Spleen (tissue), 7 donors: ENCODE results near the gene NRDE2.

Experiments used
- POLR2A ChIP-seq, 3 donors: fragments of 450-650 bp; IDR thresholded peaks; one replicate each; pipeline ENCODE4 v1.5.1; 2017; ENCODE audit warnings: antibody characterized with exemption in 3 of 3, mild to moderate bottlenecking in 1 of 3
- POLR2AphosphoS5 ChIP-seq, 3 donors: sonication (generic); formaldehyde crosslinking; IDR thresholded peaks; one replicate each; pipeline ENCODE4 v1.5.1; 2017; ENCODE audit warnings: antibody characterized with exemption in 3 of 3
- TF ChIP-seq, protein P1 (sequence below), 11 experiments: fragments of 200-600 bp in 7 of 11; fragments of 450-650 bp in 4 of 11; sonication (generic) in 4 of 11; IDR thresholded peaks in 8 of 11; conservative IDR thresholded peaks in 3 of 11; 1 replicate in 7 of 11; 2 replicates in 4 of 11; pipeline versions ENCODE4 v1.4.0 to v1.8.0; 2016 to 2021; ENCODE audit warnings: antibody characterized with exemption in 11 of 11, inconsistent platforms in 4 of 11, mild to moderate bottlenecking in 1 of 11
- donor health status: DM: no; HTN: no; CAD: no; lungs with moderate emphysema.
- donor health status: DM: no; HTN: no; CAD: no.
- donor health status: DM: no; HTN: no; CAD: no.

DNA sequence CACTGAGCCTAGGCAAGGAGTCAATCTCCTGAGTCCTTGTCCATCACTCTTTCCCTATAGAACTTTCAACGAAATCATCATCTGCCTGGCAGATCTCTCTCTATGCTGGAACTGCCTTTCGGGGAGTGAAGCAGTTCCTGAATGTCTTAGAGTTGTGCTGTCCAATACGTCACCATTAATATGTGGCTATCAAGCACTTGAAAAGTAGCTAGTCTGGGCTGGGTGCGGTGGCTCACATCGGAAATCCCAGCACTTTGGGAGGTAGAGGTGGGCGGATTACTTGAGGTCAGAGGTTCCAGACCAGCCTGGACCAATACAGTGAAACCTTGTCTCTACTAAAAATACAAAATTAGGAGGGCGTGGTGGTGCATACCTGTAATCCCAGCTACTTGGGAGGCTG lies 35.1 kb downstream of the NRDE2 start:
- no peak for TF ChIP-seq POLR2AphosphoS5 (IDR thresholded peaks at IDR 0.05)
- TF ChIP-seq, protein P1, sequence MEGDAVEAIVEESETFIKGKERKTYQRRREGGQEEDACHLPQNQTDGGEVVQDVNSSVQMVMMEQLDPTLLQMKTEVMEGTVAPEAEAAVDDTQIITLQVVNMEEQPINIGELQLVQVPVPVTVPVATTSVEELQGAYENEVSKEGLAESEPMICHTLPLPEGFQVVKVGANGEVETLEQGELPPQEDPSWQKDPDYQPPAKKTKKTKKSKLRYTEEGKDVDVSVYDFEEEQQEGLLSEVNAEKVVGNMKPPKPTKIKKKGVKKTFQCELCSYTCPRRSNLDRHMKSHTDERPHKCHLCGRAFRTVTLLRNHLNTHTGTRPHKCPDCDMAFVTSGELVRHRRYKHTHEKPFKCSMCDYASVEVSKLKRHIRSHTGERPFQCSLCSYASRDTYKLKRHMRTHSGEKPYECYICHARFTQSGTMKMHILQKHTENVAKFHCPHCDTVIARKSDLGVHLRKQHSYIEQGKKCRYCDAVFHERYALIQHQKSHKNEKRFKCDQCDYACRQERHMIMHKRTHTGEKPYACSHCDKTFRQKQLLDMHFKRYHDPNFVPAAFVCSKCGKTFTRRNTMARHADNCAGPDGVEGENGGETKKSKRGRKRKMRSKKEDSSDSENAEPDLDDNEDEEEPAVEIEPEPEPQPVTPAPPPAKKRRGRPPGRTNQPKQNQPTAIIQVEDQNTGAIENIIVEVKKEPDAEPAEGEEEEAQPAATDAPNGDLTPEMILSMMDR (IDR thresholded peaks at IDR 0.05 in 8 of 11, conservative IDR thresholded peaks at IDR 0.05 in 3 of 11) = no peak
- no peak for TF ChIP-seq POLR2A (IDR thresholded peaks at IDR 0.05)
